HEK293 (cell line): ENCODE measurements around the gene MSH5.
A peak's percentile ranks its signal among the peaks of the same experiment; 100 is the strongest.

ENCODE experiments used
- AEBP2 ChIP-seq: fragments of 450-650 bp; formaldehyde crosslinking; IDR thresholded peaks from 2 replicates; pipeline ENCODE4 v1.5.1; 2016; ENCODE audit warnings: missing biosample characterization, missing genetic modification characterization, borderline replicate concordance
- GLIS2 ChIP-seq: fragments of 450-650 bp; formaldehyde crosslinking; IDR thresholded peaks from 2 replicates; pipeline ENCODE4 v1.5.1; 2016; ENCODE audit warnings: missing biosample characterization, missing genetic modification characterization
- KLF17 ChIP-seq: fragments of 450-650 bp; formaldehyde crosslinking; IDR thresholded peaks from 2 replicates; pipeline ENCODE4 v1.5.1; 2016; ENCODE audit warnings: missing biosample characterization, missing genetic modification characterization
- MYNN ChIP-seq: fragments of 450-650 bp; formaldehyde crosslinking; IDR thresholded peaks from 2 replicates; pipeline ENCODE4 v1.5.1; 2016; ENCODE audit warnings: missing biosample characterization, missing genetic modification characterization, borderline replicate concordance
- PBX3 ChIP-seq: sonication (generic); formaldehyde crosslinking; IDR thresholded peaks from 2 replicates; pipeline ENCODE4 v1.8.1; 2022; ENCODE audit warnings: mild to moderate bottlenecking, moderate library complexity, missing genetic modification reagents
- PRDM4 ChIP-seq: fragments of 450-650 bp; formaldehyde crosslinking; IDR thresholded peaks from 2 replicates; pipeline ENCODE4 v1.5.1; 2017; ENCODE audit warnings: missing biosample characterization, missing genetic modification characterization
- ZBTB44 ChIP-seq: fragments of 450-650 bp; IDR thresholded peaks from 2 replicates; pipeline ENCODE4 v1.5.1; 2018; ENCODE audit warnings: missing biosample characterization, mild to moderate bottlenecking, missing genetic modification characterization
- ZBTB48 ChIP-seq: fragments of 450-650 bp; formaldehyde crosslinking; IDR thresholded peaks from 2 replicates; pipeline ENCODE4 v1.5.1; 2016; ENCODE audit warnings: missing biosample characterization, missing genetic modification characterization
- ZBTB49 ChIP-seq: fragments of 450-650 bp; formaldehyde crosslinking; IDR thresholded peaks from 2 replicates; pipeline ENCODE4 v1.5.1; 2016; ENCODE audit warnings: missing biosample characterization, missing genetic modification characterization, low read depth
- ZBTB6 ChIP-seq: fragments of 450-650 bp; formaldehyde crosslinking; IDR thresholded peaks from 2 replicates; pipeline ENCODE4 v1.5.1; 2017; ENCODE audit warnings: missing biosample characterization, missing genetic modification characterization
- ZBTB7A ChIP-seq: fragments of 450-650 bp; formaldehyde crosslinking; IDR thresholded peaks from 2 replicates; pipeline ENCODE4 v1.5.1; 2016; ENCODE audit warnings: low read depth, missing biosample characterization, missing genetic modification characterization
- ZNF10 ChIP-seq: fragments of 450-650 bp; formaldehyde crosslinking; IDR thresholded peaks from 2 replicates; pipeline ENCODE4 v1.5.1; 2017; ENCODE audit warnings: missing biosample characterization, missing genetic modification characterization
- ZNF169 ChIP-seq: fragments of 450-650 bp; formaldehyde crosslinking; IDR thresholded peaks from 2 replicates; pipeline ENCODE4 v1.5.1; 2016; ENCODE audit warnings: missing biosample characterization, missing genetic modification characterization
- ZNF211 ChIP-seq: fragments of 450-650 bp; formaldehyde crosslinking; IDR thresholded peaks from 2 replicates; pipeline ENCODE4 v1.5.1; 2016; ENCODE audit warnings: low read depth, missing biosample characterization, missing genetic modification characterization
- ZNF24 ChIP-seq: fragments of 450-650 bp; formaldehyde crosslinking; IDR thresholded peaks from 2 replicates; pipeline ENCODE4 v1.5.1; 2016; ENCODE audit warnings: missing biosample characterization, missing genetic modification characterization
- ZNF280C ChIP-seq: fragments of 450-650 bp; formaldehyde crosslinking; IDR thresholded peaks from 2 replicates; pipeline ENCODE4 v1.5.1; 2016; ENCODE audit warnings: missing biosample characterization, missing genetic modification characterization
- ZNF311 ChIP-seq: fragments of 450-650 bp; formaldehyde crosslinking; IDR thresholded peaks from 2 replicates; pipeline ENCODE4 v1.5.1; 2017; ENCODE audit warnings: missing biosample characterization, missing genetic modification characterization, borderline replicate concordance
- ZNF335 ChIP-seq: fragments of 450-650 bp; formaldehyde crosslinking; conservative IDR thresholded peaks from 2 replicates; pipeline ENCODE4 v1.5.1; 2016; ENCODE audit warnings: missing biosample characterization, missing genetic modification characterization
- ZNF48 ChIP-seq: fragments of 450-650 bp; formaldehyde crosslinking; IDR thresholded peaks from 2 replicates; pipeline ENCODE4 v1.5.1; 2016; ENCODE audit warnings: missing biosample characterization, missing genetic modification characterization
- ZNF548 ChIP-seq: fragments of 450-650 bp; formaldehyde crosslinking; IDR thresholded peaks from 2 replicates; pipeline ENCODE4 v1.5.1; 2016; ENCODE audit warnings: missing biosample characterization, missing genetic modification characterization
- ZNF626 ChIP-seq: fragments of 450-650 bp; sonication (Bioruptor Pico); formaldehyde crosslinking; IDR thresholded peaks from 2 replicates; pipeline ENCODE4 v1.5.1; 2018; ENCODE audit warnings: missing biosample characterization, missing genetic modification characterization, inconsistent platforms
- ZNF677 ChIP-seq: fragments of 450-650 bp; IDR thresholded peaks from 2 replicates; pipeline ENCODE4 v1.5.0; 2018; ENCODE audit warnings: missing biosample characterization, mild to moderate bottlenecking, missing genetic modification characterization, moderate library complexity
- ZNF707 ChIP-seq: fragments of 450-650 bp; formaldehyde crosslinking; IDR thresholded peaks from 2 replicates; pipeline ENCODE4 v1.5.1; 2016; ENCODE audit warnings: missing biosample characterization, missing genetic modification characterization
- ZNF747 ChIP-seq: fragments of 450-650 bp; formaldehyde crosslinking; IDR thresholded peaks from 2 replicates; pipeline ENCODE4 v1.5.1; 2016; ENCODE audit warnings: missing biosample characterization, missing genetic modification characterization
- ZNF785 ChIP-seq: fragments of 450-650 bp; formaldehyde crosslinking; IDR thresholded peaks from 2 replicates; pipeline ENCODE4 v1.5.1; 2016; ENCODE audit warnings: missing biosample characterization, missing genetic modification characterization
- ZNF837 ChIP-seq: fragments of 450-650 bp; formaldehyde crosslinking; IDR thresholded peaks from 2 replicates; pipeline ENCODE4 v1.5.1; 2016; ENCODE audit warnings: missing biosample characterization, missing genetic modification characterization

Gene MSH5

GRCh38 chr6:31734821-31735406 is 4.9 kb upstream of the MSH5 start (continued):
- TF ChIP-seq ZBTB44 (no peak), ZNF785 (no peak), ZNF707 (tag by site-specific recombination) (no peak), MYNN (tag by site-specific recombination) (no peak), KLF17 (tag by site-specific recombination) (peak; percentile 78), ZBTB7A (tag by site-specific recombination) (no peak; the same call in 1 of the 2 replicates), ZNF169 (tag by site-specific recombination) (no peak), ZNF677 (tag by site-specific recombination) (no peak), ZNF311 (tag by site-specific recombination) (no peak), PBX3 (CRISPR knock-in tag) (no peak), ZBTB6 (tag by site-specific recombination) (no peak), ZNF837 (no peak), AEBP2 (tag by site-specific recombination) (no peak), ZNF211 (tag by site-specific recombination) (no peak), ZNF548 (tag by site-specific recombination) (no peak), ZNF10 (tag by site-specific recombination) (0 out of 2 replicates have a peak, but pooled peaks have one; percentile 29), ZBTB48 (peak; percentile 95), ZNF335 (tag by site-specific recombination) (peak; percentile 94), PRDM4 (no peak), ZBTB49 (tag by site-specific recombination) (no peak), ZNF626 (tag by site-specific recombination) (no peak), GLIS2 (tag by site-specific recombination) (peak; percentile 96), ZNF24 (tag by site-specific recombination) (peak; percentile 45; the same call in 1 of the 2 replicates), ZNF48 (tag by site-specific recombination) (no peak), ZNF747 (tag by site-specific recombination) (no peak), ZNF280C (tag by site-specific recombination) (no peak)
